DOHH2 (cell line): ENCODE data around the gene FAAP100.

ENCODE experiments used
- H3F3A ChIP-seq: fragments of 200-600 bp; sonication (generic), shearing (Covaris generic); 2 replicates; pipeline ENCODE4 v1.6.0; 2016; ENCODE audit warnings: antibody characterized with exemption, mild to moderate bottlenecking; ENCODE audit not compliant: control insufficient read depth, insufficient read depth
- H3K27ac ChIP-seq: fragments of 200-600 bp; sonication (generic); 2 replicates; pipeline ENCODE4 v1.5.1; 2014; ENCODE audit warnings: low read depth, mild to moderate bottlenecking, low read length, moderate library complexity
- H3K27me3 ChIP-seq: fragments of 200-600 bp; sonication (generic); 2 replicates; pipeline ENCODE4 v1.6.1; 2014; ENCODE audit warnings: mild to moderate bottlenecking, low read length, mixed read lengths; ENCODE audit not compliant: control insufficient read depth
- H3K36me3 ChIP-seq: fragments of 200-600 bp; sonication (generic); 2 replicates; pipeline ENCODE4 v1.6.1; 2014; ENCODE audit warnings: mild to moderate bottlenecking, low read length, moderate library complexity, mixed read lengths; ENCODE audit not compliant: control insufficient read depth
- H3K4me1 ChIP-seq: fragments of 200-600 bp; sonication (generic); 2 replicates; pipeline ENCODE4 v1.6.1; 2014; ENCODE audit warnings: mild to moderate bottlenecking, low read length, mixed read lengths; ENCODE audit not compliant: control insufficient read depth
- H3K4me2 ChIP-seq: fragments of 200-600 bp; sonication (generic); 2 replicates; pipeline ENCODE4 v1.6.0; 2014; ENCODE audit warnings: mild to moderate bottlenecking, low read length, moderate library complexity
- H3K4me3 ChIP-seq: fragments of 200-600 bp; sonication (generic); 2 replicates; pipeline ENCODE4 v1.5.1; 2014; ENCODE audit warnings: mild to moderate bottlenecking, low read length, mixed read lengths
- H3K79me2 ChIP-seq: fragments of 200-600 bp; sonication (generic); 2 replicates; pipeline ENCODE4 v1.6.1; 2014; ENCODE audit warnings: mild to moderate bottlenecking, low read length, mixed read lengths; ENCODE audit not compliant: control insufficient read depth
- H3K9me2 ChIP-seq: fragments of 200-600 bp; sonication (generic); replicated peaks from 2 replicates; pipeline ENCODE4 v1.6.1; 2014; ENCODE audit warnings: mild to moderate bottlenecking, low read length, mixed read lengths; ENCODE audit not compliant: control insufficient read depth
- H3K9me3 ChIP-seq: fragments of 200-600 bp; sonication (generic); 2 replicates; pipeline ENCODE4 v1.6.1; 2014; ENCODE audit warnings: antibody characterized with exemption, low read length, mixed read lengths; ENCODE audit not compliant: control insufficient read depth, insufficient read depth
- H4K20me1 ChIP-seq: fragments of 200-600 bp; sonication (generic); 2 replicates; pipeline ENCODE4 v1.6.0; 2014; ENCODE audit warnings: low read depth, mild to moderate bottlenecking, antibody characterized with exemption, low read length, moderate library complexity; ENCODE audit not compliant: control insufficient read depth, insufficient read depth
- CTCF ChIP-seq: fragments of 200-600 bp; sonication (generic); IDR thresholded peaks from one replicate; pipeline ENCODE4 v1.5.1; 2014; ENCODE audit warnings: antibody characterized with exemption, mild to moderate bottlenecking, low read depth, low read length; ENCODE audit not compliant: poor library complexity, severe bottlenecking
- EZH2phosphoT487 ChIP-seq: fragments of 200-600 bp; sonication (generic); IDR thresholded peaks from 2 replicates; pipeline ENCODE4 v1.6.1; 2017; ENCODE audit warnings: borderline replicate concordance, mild to moderate bottlenecking, antibody characterized with exemption, low read length, moderate library complexity, mixed read lengths

The FAAP100 gene

GRCh38 chr17:81500047-81500446, 52.1 kb downstream of the FAAP100 start:
- no peaks in the 10 kb centered on the region for H4K20me1 ChIP-seq
- no peaks in the 10 kb centered on the region for H3F3A ChIP-seq
- no peak for TF ChIP-seq EZH2phosphoT487
- no peak for TF ChIP-seq CTCF
- H3K79me2 ChIP-seq = no peaks in the 10 kb centered on the region
- H3K4me2 ChIP-seq = no peak overlapping the region
- H3K4me3 ChIP-seq = no peak overlapping the region
- no peaks in the 10 kb centered on the region for H3K9me3 ChIP-seq
- H3K4me1 ChIP-seq = peaks cover 2% of the 10 kb centered on the region
- no peak overlapping the region for H3K27ac ChIP-seq
- no peaks in the 10 kb centered on the region for H3K36me3 ChIP-seq
- peaks cover 16% of the 10 kb centered on the region for H3K27me3 ChIP-seq
- H3K9me2 ChIP-seq = no peaks in the 10 kb centered on the region

GRCh38 chr17:81499601-81499970, 52.6 kb downstream of the FAAP100 start:
- H3K4me3 ChIP-seq = no peak overlapping the region
- H3K27ac ChIP-seq = no peak overlapping the region
- no peaks in the 10 kb centered on the region for H3K79me2 ChIP-seq
- no peaks in the 10 kb centered on the region for H3F3A ChIP-seq
- TF ChIP-seq EZH2phosphoT487 = no peak
- TF ChIP-seq CTCF = no peak
- H3K27me3 ChIP-seq = peaks cover 15% of the 10 kb centered on the region
- H3K9me2 ChIP-seq = no peaks in the 10 kb centered on the region
- H3K36me3 ChIP-seq = no peaks in the 10 kb centered on the region
- no peaks in the 10 kb centered on the region for H3K9me3 ChIP-seq
- H3K4me1 ChIP-seq = peaks cover 6% of the 10 kb centered on the region
- H4K20me1 ChIP-seq = no peaks in the 10 kb centered on the region
- no peak overlapping the region for H3K4me2 ChIP-seq

- Histone ChIP-seq H3K27ac (no peak overlapping the region), H3K4me3 (no peak overlapping the region), H3K4me2 (no peak overlapping the region), H3K9me3 (no peaks in the 10 kb centered on the region), H3K79me2 (no peaks in the 10 kb centered on the region), H3K36me3 (no peaks in the 10 kb centered on the region), H3K9me2 (no peaks in the 10 kb centered on the region), H3F3A (no peaks in the 10 kb centered on the region), H3K4me1 (peaks cover 6% of the 10 kb centered on the region), H3K27me3 (peaks cover 14% of the 10 kb centered on the region), H4K20me1 (no peaks in the 10 kb centered on the region)
- no peak for TF ChIP-seq CTCF
- TF ChIP-seq EZH2phosphoT487 = no peak
These were observed 53.1 kb downstream of the FAAP100 start for GRCh38 chr17:81498953-81499600.
